ENCODE data around the gene KCNJ16. TPM values are rescaled to one million over a fixed set of nuclear protein-coding genes. Genes with fewer than 3 reads are reported as not detected.

Gene KCNJ16
- total and polyA plus RNA-seq, 9 of the 15 experiments (the other 6 are each of a cell fraction or from before 2014, with no cell fraction given), result 0.01 to 0.75 (median 0.07) TPM; not detected in 4

DNA sequence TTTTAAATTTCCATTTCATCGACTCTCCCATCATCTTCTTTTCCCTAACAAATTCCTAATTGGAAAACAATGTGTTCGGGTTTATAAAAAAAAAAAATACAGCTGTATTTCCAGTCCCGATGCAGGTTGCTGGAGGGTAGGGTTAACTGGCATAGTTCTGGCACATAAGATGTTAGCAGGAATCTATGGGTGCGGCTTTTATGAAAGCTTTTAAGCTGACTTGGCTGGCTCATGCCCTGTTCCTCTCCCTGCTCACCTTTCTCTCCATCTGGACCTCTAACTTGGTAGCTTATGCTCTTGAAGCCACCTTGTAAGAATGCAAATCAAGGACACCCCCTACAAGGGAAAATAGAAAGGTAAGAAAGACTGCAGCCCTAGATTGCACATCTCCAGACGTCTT is 61.1 kb downstream of the KCNJ16 start (continued):
- TF ChIP-seq BRCA1 (IDR thresholded peaks at IDR 0.05) (no peak), BRCA1 (CRISPR knock-in tag; IDR thresholded peaks at IDR 0.05) (no peak), ELF2 (CRISPR knock-in tag; IDR thresholded peaks at IDR 0.05) (no peak), MAFG (tag; conservative IDR thresholded peaks at IDR 0.05) (no peak), SMAD1 (IDR thresholded peaks at IDR 0.05; ENCODE audit: low read depth, low read length, partially characterized antibody) (no peak)
- TF ChIP-seq, protein P1, sequence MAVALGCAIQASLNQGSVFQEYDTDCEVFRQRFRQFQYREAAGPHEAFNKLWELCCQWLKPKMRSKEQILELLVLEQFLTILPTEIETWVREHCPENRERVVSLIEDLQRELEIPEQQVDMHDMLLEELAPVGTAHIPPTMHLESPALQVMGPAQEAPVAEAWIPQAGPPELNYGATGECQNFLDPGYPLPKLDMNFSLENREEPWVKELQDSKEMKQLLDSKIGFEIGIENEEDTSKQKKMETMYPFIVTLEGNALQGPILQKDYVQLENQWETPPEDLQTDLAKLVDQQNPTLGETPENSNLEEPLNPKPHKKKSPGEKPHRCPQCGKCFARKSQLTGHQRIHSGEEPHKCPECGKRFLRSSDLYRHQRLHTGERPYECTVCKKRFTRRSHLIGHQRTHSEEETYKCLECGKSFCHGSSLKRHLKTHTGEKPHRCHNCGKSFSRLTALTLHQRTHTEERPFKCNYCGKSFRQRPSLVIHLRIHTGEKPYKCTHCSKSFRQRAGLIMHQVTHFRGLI (CRISPR knock-in tag; IDR thresholded peaks at IDR 0.05), result no peak
- TF ChIP-seq, protein P2, sequence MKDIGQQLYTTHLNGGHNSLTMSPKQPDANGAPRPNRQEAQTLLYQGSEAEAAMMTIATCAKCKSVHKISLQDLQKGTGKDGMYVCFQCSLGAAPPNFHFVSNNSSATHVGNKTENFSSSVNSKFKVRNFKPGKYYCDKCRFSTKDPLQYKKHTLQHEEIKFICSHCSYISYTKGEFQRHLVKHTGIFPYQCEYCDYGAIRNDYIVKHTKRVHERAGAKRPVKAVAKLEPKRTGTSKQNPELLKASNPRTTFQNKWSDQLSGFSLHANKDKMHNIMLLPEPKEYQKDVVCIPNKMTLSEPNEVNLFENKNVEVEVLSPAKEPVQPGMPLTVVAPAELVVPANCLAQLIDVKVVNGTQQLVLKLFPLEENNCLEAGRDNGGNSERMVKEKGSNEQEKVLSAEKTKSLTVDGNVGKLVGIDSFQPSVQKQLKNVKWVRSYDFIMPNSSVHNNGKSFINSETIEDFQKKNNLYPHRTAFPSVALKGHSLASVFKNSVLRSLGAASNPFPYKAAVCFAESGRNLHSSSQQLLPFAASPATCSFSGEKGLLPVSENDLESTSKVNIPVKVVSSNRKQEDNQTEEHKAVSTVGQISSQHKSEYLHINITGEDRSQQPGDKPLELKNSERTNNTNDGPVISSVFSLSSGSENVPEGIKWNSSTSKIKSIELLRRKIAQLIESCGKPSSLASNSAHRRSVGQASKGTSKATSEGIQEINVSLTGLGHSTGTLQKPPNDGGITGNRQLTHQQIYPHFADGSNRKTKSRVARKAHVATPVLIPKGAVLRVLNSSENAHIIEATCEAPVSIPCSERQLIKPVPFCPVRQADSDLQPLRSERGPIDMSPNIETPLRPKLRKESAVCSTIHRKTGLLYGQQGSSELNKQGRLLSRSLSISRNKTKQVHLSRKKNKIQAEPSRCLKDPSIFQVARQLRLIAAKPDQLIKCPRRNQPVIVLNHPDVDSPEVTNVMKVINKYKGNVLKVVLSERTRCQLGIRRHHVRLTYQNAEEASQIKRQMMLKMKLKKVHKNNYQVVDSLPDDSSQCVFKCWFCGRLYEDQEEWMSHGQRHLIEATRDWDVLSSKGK (CRISPR knock-in tag; IDR thresholded peaks at IDR 0.05), result no peak
